ENCODE measurements around the gene TRAF3IP1. TPM values are rescaled to one million over a fixed set of nuclear protein-coding genes. Genes with fewer than 3 reads are reported as not detected.

The TRAF3IP1 gene
- total and polyA plus RNA-seq, 3 donors from 2014 or later: 22.1 to 40.9 (median 38.0) TPM

DNA sequence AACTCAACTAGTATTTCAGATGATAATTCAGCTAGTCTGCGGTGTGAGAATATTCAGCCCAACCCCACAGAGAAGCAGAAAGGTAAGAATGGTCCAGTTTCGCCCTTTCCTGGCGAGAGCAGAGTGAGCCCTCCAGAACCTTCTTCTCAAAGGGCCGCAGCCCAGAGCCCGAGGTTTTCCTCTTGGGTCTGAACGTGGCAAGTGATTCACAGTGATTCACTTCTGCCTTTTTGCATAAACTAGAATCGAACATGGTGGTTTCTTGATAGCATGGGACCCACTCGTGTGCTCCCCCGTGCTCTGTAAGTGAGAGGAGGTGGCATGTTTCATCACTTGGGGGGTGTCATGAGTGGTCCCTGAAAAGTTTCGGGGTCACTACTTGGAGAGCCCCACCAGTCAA is 24.2 kb downstream of the TRAF3IP1 start:
- intact Hi-C loops (cut with DNase I; ENCODE audit: low total_unique reads): no loop called here
- DNase-seq: no peak
- H3K4me1 ChIP-seq: no peaks in the 10 kb centered on the region
- no peaks in the 10 kb centered on the region for H3K9me3 ChIP-seq
- no peak overlapping the region for H3K27ac ChIP-seq
- 91 to 94% methylated on average over 10 of the region's 10 CpGs for WGBS, 2 donors
- H3K36me3 ChIP-seq (ENCODE audit: low read depth, missing control alignments): no peaks in the 10 kb centered on the region
- no peak for TF ChIP-seq POLR2A (IDR thresholded peaks at IDR 0.05)
- TF ChIP-seq, protein P1, sequence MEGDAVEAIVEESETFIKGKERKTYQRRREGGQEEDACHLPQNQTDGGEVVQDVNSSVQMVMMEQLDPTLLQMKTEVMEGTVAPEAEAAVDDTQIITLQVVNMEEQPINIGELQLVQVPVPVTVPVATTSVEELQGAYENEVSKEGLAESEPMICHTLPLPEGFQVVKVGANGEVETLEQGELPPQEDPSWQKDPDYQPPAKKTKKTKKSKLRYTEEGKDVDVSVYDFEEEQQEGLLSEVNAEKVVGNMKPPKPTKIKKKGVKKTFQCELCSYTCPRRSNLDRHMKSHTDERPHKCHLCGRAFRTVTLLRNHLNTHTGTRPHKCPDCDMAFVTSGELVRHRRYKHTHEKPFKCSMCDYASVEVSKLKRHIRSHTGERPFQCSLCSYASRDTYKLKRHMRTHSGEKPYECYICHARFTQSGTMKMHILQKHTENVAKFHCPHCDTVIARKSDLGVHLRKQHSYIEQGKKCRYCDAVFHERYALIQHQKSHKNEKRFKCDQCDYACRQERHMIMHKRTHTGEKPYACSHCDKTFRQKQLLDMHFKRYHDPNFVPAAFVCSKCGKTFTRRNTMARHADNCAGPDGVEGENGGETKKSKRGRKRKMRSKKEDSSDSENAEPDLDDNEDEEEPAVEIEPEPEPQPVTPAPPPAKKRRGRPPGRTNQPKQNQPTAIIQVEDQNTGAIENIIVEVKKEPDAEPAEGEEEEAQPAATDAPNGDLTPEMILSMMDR (IDR thresholded peaks at IDR 0.05): no peak
- no peak overlapping the region for H3K4me3 ChIP-seq
- no peaks in the 10 kb centered on the region for H3K27me3 ChIP-seq

DNA sequence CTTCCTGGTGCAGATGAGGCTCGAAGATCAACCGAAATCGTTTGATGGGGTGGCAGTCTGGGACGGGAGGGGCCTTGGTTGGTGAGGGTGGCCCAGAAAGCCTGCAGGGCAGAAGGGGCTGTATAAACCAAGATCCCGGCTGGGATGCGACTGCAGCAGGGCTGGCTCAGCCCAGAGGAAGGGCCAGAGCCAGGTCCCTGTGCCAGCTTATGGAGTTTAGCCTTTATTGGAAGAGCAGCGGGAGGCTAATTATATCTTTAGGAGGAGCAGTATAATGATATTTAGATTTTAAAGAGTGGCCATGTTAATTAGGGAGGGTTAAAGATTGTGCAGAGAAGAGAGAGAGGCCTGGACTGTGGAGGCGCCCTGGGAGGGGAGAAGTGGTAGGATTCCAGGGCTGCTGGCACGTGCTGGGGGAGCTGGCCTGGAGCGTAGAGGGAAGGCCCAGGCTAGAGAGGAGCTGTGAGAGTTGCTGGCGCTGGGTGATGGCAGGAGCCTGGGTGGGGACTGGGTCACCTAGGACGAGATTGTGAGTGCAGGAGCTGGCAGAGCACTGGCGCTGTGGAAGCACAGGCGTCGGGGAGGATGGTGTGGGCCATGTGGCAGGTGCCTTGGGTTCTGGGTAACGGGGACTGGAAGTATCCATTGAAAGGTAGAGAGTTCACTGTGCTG is 25.1 kb downstream of the TRAF3IP1 start:
- H3K36me3 ChIP-seq (ENCODE audit: low read depth, missing control alignments): no peaks in the 10 kb centered on the region
- DNase-seq: no peak
- H3K4me3 ChIP-seq: no peak overlapping the region
- no peaks in the 10 kb centered on the region for H3K9me3 ChIP-seq
- intact Hi-C loops (cut with DNase I; ENCODE audit: low total_unique reads): no loop called here
- no peak overlapping the region for H3K27ac ChIP-seq
- H3K4me1 ChIP-seq: no peaks in the 10 kb centered on the region
- no peaks in the 10 kb centered on the region for H3K27me3 ChIP-seq
- no peak for TF ChIP-seq POLR2A (IDR thresholded peaks at IDR 0.05)
- TF ChIP-seq, protein P1 (IDR thresholded peaks at IDR 0.05): no peak
- 96% methylated on average over 16 of the region's 16 CpGs for WGBS, 2 donors

DNA sequence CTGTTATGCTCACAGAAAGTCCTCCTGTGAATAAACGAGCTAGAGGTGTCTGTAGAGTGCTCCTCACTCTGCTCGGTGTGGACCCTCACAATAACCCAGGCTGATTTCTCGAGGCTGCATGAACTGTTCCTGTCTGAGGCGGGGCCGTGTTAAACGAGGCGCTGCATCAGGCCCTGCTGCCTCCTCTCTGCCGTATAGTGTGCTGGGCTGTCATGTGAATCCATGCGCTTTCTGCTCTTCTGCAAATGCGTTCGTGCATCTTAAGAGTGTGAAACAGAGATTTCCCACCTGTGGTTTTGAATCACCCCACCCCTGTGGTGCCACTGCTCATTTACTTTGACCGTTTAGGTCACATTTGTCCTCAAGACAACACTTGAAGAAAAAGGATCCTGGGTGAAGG is 26.2 kb downstream of the TRAF3IP1 start:
- DNase-seq: no peak
- intact Hi-C loops (cut with DNase I; ENCODE audit: low total_unique reads): no loop called here
- Histone ChIP-seq H3K36me3 (ENCODE audit: low read depth, missing control alignments) (no peaks in the 10 kb centered on the region), H3K27ac (no peak overlapping the region), H3K27me3 (no peaks in the 10 kb centered on the region), H3K9me3 (no peaks in the 10 kb centered on the region), H3K4me3 (no peak overlapping the region), H3K4me1 (no peaks in the 10 kb centered on the region)
- TF ChIP-seq, protein P1 (IDR thresholded peaks at IDR 0.05): no peak
- no peak for TF ChIP-seq POLR2A (IDR thresholded peaks at IDR 0.05)
- 83 to 92% methylated on average over 12 of the region's 12 CpGs for WGBS, 2 donors

DNA sequence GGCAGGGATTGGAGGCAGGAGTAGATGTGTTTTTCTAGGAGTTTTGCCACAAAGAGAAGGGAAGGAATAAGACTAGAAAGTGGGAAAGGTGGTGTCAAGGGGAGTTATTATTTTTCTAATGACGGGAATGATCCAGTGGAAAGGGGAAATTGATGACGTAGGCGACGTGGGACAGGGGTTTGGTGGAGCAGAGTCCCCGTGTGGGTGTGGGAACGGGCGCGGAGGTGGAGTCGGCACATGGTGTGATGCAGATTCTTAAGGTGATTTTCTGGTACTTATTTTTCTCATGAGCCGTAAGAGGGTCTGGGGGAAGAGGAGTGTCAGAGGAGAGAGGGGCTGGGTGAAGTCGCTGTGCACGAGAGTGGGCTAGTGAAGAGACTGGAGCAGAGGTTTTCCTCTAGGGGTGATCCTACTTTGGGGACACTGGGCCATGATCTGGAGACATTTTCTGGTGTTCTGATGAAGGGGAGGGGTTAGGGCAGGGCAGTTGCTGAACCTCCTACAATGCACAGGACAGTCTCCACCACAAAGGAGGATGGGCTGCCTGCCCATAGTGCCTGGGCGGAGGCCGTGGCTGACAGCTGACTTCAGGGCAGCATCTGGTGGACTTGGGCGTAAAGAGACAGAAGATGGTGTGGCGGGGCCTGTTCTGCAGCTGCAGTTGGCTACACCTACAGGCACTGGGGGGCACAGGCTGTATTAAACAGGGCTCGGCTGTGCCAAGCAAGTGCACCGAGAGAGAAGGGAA is 30.0 kb downstream of the TRAF3IP1 start:
- TF ChIP-seq, protein P1 (IDR thresholded peaks at IDR 0.05): no peak
- TF ChIP-seq POLR2A (IDR thresholded peaks at IDR 0.05): no peak
- intact Hi-C loops (cut with DNase I; ENCODE audit: low total_unique reads): loop anchor here (10.0 kb wide), 1 partner anchor 434 kb away; no protein-coding TSS in a partner anchor
- 83 to 87% methylated on average over 18 of the region's 18 CpGs for WGBS, 2 donors
- Histone ChIP-seq H3K27me3 (no peaks in the 10 kb centered on the region), H3K36me3 (ENCODE audit: low read depth, missing control alignments) (no peaks in the 10 kb centered on the region), H3K4me1 (no peaks in the 10 kb centered on the region), H3K4me3 (no peak overlapping the region), H3K27ac (no peak overlapping the region), H3K9me3 (no peaks in the 10 kb centered on the region)
- DNase-seq: no peak

All from testis (tissue), 3 donors.